Measurements from ENCODE around the gene SEC23B. TPM values are rescaled to one million over a fixed set of nuclear protein-coding genes. Genes with fewer than 3 reads are reported as not detected.

The SEC23B gene
- polyA plus RNA-seq, 3 donors from 2014 or later = 44.1 to 109 (median 67.7) TPM

DNA sequence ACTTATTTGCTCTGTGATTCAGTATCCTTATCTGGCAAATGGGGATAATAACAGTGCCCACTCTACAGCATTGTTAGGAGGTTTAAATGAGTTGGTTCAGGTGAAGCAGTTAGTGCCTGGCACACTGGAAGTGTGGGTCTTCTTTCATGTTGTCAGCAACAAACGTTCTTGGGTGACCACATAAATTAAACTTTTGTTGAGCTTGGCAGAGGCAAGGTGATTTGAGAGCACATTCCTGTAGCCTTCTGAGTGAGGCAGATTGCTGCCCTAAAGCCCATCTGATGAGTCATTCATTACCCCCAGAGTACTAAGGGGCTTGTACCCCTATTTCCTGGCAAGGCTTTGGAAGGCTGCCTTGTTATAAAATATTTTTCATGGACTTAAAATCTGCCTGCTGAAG lies 25.8 kb downstream of the SEC23B start:
- no peak for DNase-seq
- Mint-ChIP-seq H3K4me1 (no peaks in the 10 kb centered on the region), H3K36me3 (peaks cover 32 to 73% (median 39%) of the 10 kb centered on the region in 3 donors), H3K4me3 (no peak overlapping the region), H3K27me3 (ENCODE audit: low read depth in 3 of 3) (no peaks in the 10 kb centered on the region), H3K9me3 (no peaks in the 10 kb centered on the region), H3K27ac (no peak overlapping the region)

DNA sequence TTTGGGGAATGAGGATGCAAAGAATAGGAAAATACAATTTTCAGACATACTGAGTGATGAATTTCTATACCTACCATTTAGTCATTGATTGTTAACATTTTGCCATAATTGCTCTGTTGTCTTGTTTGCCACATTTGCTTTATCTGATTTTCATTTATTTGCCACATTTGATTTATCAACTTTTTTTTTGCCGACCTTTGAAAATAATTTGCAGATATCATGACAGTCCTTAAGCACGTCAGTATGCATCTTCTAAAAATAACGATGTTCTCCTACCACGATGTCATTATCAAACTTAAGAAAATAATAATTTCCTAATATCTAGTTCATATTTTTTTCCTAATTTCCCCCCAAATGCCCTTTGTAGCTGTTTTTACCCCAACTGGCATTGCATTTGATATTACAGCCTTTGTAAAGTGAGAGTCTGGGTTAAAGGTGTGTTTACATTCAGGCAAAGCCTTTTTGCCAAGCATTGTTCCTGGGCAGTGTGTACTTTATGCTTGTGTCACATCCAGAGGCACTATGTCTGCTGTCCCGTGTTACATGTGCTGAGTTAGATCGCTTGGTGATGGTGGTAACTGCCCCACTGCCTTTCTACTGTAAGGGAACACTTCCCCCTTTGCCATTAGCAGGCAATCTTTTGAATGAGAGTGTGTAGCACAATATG lies 26.4 kb downstream of the SEC23B start:
- H3K4me3 Mint-ChIP-seq = no peak overlapping the region
- no peaks in the 10 kb centered on the region for H3K9me3 Mint-ChIP-seq
- no peaks in the 10 kb centered on the region for H3K27me3 Mint-ChIP-seq (ENCODE audit: low read depth in 3 of 3)
- peak overlapping the region in 1 of 6 donors; percentile 51 for H3K27ac Mint-ChIP-seq
- H3K4me1 Mint-ChIP-seq = no peaks in the 10 kb centered on the region
- peaks cover 31 to 68% (median 34%) of the 10 kb centered on the region in 3 donors for H3K36me3 Mint-ChIP-seq
- DNase-seq = no peak

DNA sequence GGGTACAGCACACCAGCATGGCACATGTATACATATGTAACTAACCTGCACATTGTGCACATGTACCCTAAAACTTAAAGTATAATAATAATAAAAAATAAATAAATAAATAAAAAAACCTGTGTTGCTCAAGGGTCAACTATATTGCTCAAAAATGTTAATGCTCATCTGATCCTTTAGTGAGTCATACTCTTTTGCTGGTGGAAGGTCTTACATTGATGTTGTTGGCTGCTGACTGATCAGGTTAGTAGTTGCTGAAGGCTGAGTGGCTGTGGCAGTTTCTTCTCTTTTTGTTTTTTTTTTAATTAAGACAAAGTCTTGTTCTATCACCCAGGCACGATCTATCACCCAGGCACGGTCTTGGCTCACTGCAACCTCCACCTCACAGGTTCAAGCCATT lies 29.9 kb downstream of the SEC23B start:
- Mint-ChIP-seq H3K36me3 (peaks cover 20 to 59% (median 23%) of the 10 kb centered on the region in 3 donors), H3K27me3 (ENCODE audit: low read depth in 3 of 3) (peaks cover 0 to 4% (median 3%) of the 10 kb centered on the region in 3 donors), H3K4me3 (no peak overlapping the region), H3K27ac (no peak overlapping the region), H3K4me1 (no peaks in the 10 kb centered on the region), H3K9me3 (no peaks in the 10 kb centered on the region)
- DNase-seq = no peak

DNA sequence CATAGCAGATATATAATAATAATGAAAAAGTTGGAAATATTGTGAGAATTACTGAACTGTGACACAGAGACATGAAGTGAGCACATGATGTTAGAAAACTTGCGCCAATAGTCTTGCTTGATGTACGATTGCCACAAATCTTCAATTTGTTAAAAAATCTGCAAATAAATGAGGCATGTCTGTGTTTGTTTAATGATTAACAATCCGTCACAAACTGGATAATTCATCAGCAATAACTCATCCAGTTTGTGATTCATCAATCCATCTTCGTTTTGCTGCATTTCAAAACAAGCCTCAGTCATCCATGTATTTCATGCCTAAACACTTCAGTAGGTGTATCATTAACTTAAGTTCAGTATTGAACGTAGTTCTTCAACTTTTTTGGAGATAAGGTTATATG lies 34.0 kb downstream of the SEC23B start:
- no peaks in the 10 kb centered on the region for H3K9me3 Mint-ChIP-seq
- no peaks in the 10 kb centered on the region for H3K4me1 Mint-ChIP-seq
- H3K27ac Mint-ChIP-seq = no peak overlapping the region
- peaks cover 12 to 54% (median 35%) of the 10 kb centered on the region in 3 donors for H3K36me3 Mint-ChIP-seq
- no peak for DNase-seq
- no peak overlapping the region for H3K4me3 Mint-ChIP-seq
- H3K27me3 Mint-ChIP-seq (ENCODE audit: low read depth in 3 of 3) = peaks cover 0 to 6% (median 3%) of the 10 kb centered on the region in 3 donors

DNA sequence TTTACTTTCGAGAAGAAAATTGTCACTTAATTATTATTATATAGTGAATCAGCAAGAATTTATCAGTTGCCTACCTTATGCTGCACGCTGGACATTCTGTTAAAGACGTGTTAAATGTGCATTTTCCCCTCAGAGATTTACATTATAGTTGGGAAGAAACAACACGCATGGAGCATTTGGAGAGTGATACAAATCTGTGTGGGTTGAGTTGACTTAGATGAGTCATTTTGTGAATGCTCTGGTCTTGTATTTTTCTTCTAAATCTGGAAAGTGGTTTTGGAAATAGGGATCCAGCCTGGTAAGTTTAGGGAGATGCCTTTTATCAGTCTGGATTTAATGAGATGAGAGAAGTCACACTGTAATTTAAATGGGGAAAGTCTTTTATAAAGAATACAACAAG lies 35.5 kb downstream of the SEC23B start:
- Mint-ChIP-seq H3K27me3 (ENCODE audit: low read depth in 3 of 3) (peaks cover 0 to 6% (median 3%) of the 10 kb centered on the region in 3 donors), H3K4me3 (no peak overlapping the region), H3K27ac (peak overlapping the region in 2 of 6 donors; percentile 69 to 83), H3K9me3 (no peaks in the 10 kb centered on the region), H3K4me1 (no peaks in the 10 kb centered on the region), H3K36me3 (peaks cover 10 to 54% (median 38%) of the 10 kb centered on the region in 3 donors)
- DNase-seq = no peak

DNA sequence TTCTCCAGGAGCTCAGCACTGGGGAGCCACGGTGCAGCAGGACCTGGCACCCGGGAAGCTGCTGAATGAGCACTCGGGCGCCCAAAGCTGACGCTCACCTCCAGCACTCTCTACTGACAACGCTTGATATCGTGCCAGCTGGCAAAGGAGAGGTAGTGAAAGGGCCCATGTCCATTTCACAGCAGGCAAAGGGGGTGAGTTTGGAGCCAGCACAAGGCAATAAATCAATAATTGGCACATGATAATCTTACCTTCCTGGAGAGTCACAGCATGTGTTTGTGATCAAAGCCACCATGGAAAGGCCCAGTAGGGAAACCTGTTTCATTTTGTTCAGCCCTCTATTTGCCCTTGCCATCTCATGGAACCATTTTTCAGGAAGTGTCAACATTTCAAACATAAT lies 36.2 kb downstream of the SEC23B start:
- Mint-ChIP-seq H3K27ac (peak overlapping the region in 1 of 6 donors; percentile 12), H3K27me3 (ENCODE audit: low read depth in 3 of 3) (peaks cover 0 to 6% (median 3%) of the 10 kb centered on the region in 3 donors), H3K4me3 (no peak overlapping the region), H3K4me1 (no peaks in the 10 kb centered on the region), H3K36me3 (peaks cover 14 to 59% (median 43%) of the 10 kb centered on the region in 3 donors), H3K9me3 (no peaks in the 10 kb centered on the region)
- no peak for DNase-seq

DNA sequence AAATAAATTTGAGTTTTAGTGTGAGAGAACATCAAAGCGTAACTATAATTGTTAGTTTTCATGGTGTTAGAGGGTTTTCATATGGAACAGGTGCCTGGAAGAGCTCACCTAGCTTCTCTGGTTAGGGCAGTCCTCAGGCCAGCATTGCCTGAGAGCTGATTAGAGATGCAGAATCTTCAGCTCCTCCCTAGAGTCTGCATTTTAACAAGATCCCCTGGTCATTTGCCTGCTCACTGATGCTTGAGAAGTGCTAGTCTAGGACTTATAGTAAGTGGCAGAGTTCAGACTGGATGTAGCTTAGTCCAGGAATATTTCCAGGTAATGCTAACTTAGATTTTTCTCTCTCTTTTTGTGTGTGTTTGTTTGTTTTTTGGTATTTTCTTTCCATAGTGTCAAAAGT lies 37.8 kb downstream of the SEC23B start:
- peak overlapping the region in 2 of 6 donors; percentile 23 to 27 for H3K27ac Mint-ChIP-seq
- DNase-seq = no peak
- H3K36me3 Mint-ChIP-seq = peaks cover 11 to 52% (median 39%) of the 10 kb centered on the region in 3 donors

DNA sequence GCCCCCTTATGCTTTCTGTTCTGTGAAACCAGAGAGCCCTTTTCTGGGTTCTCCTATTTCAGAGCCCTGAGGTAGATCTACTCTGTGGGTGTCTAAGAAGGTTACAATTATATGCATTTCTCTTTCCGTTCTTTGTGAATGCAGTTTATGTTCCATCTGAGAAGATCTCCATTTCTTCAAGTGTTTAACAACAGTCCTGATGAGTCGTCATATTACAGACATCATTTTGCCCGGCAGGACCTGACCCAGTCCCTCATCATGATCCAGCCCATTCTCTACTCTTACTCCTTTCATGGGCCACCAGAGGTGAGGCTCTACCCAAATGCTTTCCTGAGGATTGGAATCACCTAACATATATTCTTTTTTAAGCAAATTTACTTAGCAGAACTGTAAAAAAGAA lies 40.7 kb downstream of the SEC23B start:
- Mint-ChIP-seq H3K36me3 (peaks cover 19 to 51% (median 39%) of the 10 kb centered on the region in 3 donors), H3K9me3 (no peaks in the 10 kb centered on the region), H3K27ac (peak overlapping the region in 2 of 6 donors; percentile 44 to 64)

More for the DNA sequence above, 37.8 kb downstream of the SEC23B start:
- no peak overlapping the region for H3K4me3 Mint-ChIP-seq
- H3K4me1 Mint-ChIP-seq = no peaks in the 10 kb centered on the region
- H3K9me3 Mint-ChIP-seq = no peaks in the 10 kb centered on the region
- H3K27me3 Mint-ChIP-seq (ENCODE audit: low read depth in 3 of 3) = peaks cover 0 to 6% (median 0%) of the 10 kb centered on the region in 3 donors

DNA sequence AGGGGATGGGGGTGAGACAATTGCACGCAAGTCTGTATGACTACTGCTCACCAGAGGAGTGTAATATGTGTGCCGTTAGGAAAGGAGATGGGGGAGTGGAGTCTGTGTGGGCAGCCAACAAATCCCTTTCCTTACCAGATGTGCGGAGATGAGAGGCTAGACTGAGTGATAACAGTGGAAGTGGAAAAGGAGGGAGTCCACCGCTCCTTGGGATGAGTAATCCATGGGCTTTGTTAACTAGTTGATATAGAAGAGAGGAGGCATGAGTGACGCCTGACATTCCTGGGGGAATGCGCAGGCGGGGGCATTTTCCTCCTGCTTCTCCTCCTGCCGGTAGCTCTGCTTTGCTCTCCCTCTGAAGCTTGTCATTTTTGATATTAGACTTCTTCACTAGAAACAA lies 46.0 kb downstream of the SEC23B start:
- peaks cover 0 to 2% (median 0%) of the 10 kb centered on the region in 3 donors for H3K27me3 Mint-ChIP-seq (ENCODE audit: low read depth in 3 of 3)

More for the DNA sequence above, 40.7 kb downstream of the SEC23B start:
- DNase-seq = no peak
- H3K27me3 Mint-ChIP-seq (ENCODE audit: low read depth in 3 of 3) = peaks cover 0 to 3% (median 0%) of the 10 kb centered on the region in 3 donors
- no peaks in the 10 kb centered on the region for H3K4me1 Mint-ChIP-seq
- no peak overlapping the region for H3K4me3 Mint-ChIP-seq

DNA sequence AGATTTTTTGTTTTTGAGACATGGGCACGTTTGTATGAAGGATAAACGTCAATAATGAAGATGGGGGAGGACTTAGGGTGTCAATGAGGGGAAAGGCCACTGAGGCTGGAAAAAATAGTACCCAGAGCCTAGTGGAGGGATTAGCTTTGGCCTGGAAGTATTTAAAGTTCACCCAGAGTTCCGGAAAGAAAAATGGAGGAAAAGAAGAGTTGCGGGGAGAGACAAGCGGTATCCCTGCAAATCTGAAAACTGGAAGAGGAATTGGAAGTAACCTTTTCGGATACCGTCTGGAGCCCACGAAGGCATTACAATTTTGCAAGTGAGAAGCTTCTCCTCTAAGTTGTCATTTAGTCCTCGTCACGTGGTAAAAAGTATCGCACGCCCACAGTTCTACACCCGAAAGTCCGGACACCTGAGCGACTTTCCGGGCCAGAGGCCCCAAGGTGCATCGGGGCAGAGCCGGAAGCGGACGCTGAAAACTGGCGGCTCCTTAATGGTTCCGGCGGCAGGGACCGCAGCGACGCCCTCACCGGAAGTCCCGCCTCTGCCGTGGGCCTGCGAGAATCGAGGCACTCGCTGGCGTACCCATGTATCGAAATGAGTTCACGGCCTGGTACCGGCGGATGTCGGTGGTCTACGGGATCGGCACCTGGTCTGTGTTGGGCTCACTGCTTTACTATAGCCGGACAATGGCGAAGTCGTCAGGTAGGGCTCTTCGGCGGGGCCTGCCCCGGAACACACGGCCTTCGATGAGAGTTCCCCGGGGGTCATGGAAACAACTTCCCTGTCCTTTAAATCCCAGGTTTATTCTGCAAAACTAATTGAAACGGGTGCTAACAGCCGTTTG lies 59.4 kb downstream of the SEC23B start, which contains the start of gene SMIM26:
TSS of gene SMIM26 (plus strand) at position 541 of the 847 bp plus-strand sequence. CDS start at position 588, 47 bp downstream.
- H3K4me3 Mint-ChIP-seq = peak within 1 kb of the TSS; percentile 91 to 99 (median 98)
- H3K36me3 Mint-ChIP-seq = peaks cover 10 to 25% (median 15%) of the 10 kb centered on the region in 3 donors
- H3K9me3 Mint-ChIP-seq = no peaks in the 10 kb centered on the region
- peak within 1 kb of the TSS; percentile 98 to 99 (median 98) for H3K27ac Mint-ChIP-seq
- peaks cover 21 to 27% of the 10 kb centered on the region in 2 donors for H3K4me1 Mint-ChIP-seq
- DNase-seq = peak; percentile 88 to 92 (median 91)
- peaks cover 8 to 9% (median 8%) of the 10 kb centered on the region in 3 donors for H3K27me3 Mint-ChIP-seq (ENCODE audit: low read depth in 3 of 3)

More for the DNA sequence above, 46.0 kb downstream of the SEC23B start:
- Mint-ChIP-seq H3K4me1 (no peaks in the 10 kb centered on the region), H3K36me3 (peaks cover 24 to 54% (median 28%) of the 10 kb centered on the region in 3 donors), H3K4me3 (no peak overlapping the region), H3K27ac (peak overlapping the region in 2 of 6 donors; percentile 7 to 33), H3K9me3 (no peaks in the 10 kb centered on the region)
- DNase-seq = no peak

DNA sequence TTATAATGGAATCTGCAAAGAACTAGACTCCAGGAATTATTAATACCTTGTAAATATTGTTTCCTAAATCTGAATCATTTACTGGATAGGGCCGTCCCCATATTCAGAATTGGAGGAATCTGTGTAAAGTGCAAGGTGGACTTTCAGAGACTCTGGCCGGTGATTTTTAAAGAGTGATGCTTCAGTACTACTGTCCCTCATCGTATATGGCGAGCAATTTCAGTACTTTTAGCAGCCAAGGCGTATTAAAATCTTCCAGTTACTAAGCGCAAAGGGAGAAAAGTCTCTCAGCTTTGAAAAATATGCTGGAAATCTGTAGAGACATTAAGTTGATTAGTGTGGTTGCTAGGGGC lies 60.0 kb downstream of the SEC23B start:
- H3K9me3 Mint-ChIP-seq = no peaks in the 10 kb centered on the region
- peak overlapping the region; percentile 98 to 99 (median 98) for H3K27ac Mint-ChIP-seq
- H3K27me3 Mint-ChIP-seq (ENCODE audit: low read depth in 3 of 3) = peaks cover 6 to 9% (median 8%) of the 10 kb centered on the region in 3 donors
- H3K4me1 Mint-ChIP-seq = peaks cover 21 to 27% of the 10 kb centered on the region in 2 donors
- no peak for DNase-seq
- peak overlapping the region; percentile 91 to 99 (median 98) for H3K4me3 Mint-ChIP-seq
- H3K36me3 Mint-ChIP-seq = peaks cover 8 to 22% (median 16%) of the 10 kb centered on the region in 3 donors

DNA sequence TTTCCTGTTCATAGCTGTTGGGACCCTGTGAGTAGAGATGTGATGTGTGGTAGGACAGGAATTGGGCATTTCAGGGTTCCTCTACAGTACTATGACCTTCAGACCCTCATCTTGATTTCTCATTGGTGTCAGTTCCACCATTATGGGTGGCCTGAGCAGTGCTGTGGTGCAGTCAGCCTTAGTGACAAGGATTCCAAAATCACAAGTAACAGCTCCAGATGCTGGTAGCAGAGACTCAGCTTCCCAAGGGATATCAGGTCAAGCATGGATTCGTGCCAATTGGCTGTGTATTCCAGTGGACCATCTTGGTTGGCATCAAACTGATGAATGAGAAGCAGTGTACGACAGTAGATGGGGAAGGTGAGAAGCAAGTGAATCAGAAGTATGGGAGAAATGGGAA lies 63.3 kb downstream of the SEC23B start:
- Mint-ChIP-seq H3K36me3 (peaks cover 5 to 18% (median 13%) of the 10 kb centered on the region in 3 donors), H3K4me3 (no peak overlapping the region), H3K27me3 (ENCODE audit: low read depth in 3 of 3) (peaks cover 6 to 9% (median 8%) of the 10 kb centered on the region in 3 donors), H3K9me3 (no peaks in the 10 kb centered on the region), H3K27ac (peak overlapping the region in 1 of 6 donors; percentile 3), H3K4me1 (peaks cover 21 to 27% of the 10 kb centered on the region in 2 donors)
- DNase-seq = no peak

DNA sequence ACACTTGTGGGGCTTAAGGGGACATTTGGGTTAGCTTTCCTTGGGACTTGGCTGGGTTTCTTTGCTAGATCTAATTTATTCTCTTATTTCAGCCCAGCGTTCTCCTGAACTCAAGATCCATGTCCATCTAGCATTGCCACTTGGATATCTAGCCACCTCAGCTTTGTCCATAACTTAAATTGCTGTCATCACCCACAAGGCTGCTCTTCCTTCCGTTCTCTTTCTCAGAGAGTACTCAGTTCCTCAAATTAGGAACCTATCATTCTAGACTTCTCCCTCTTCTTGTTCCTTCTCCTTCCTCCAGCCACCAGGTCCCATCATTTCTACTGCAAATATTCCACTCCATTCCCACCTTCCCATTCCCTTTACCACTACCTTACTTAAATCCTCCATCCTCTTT lies 63.8 kb downstream of the SEC23B start:
- Mint-ChIP-seq H3K4me1 (peaks cover 17 to 22% of the 10 kb centered on the region in 2 donors), H3K27ac (peak overlapping the region in 2 of 6 donors; percentile 9 to 23), H3K4me3 (no peak overlapping the region), H3K9me3 (no peaks in the 10 kb centered on the region), H3K36me3 (peaks cover 5 to 18% (median 13%) of the 10 kb centered on the region in 3 donors), H3K27me3 (ENCODE audit: low read depth in 3 of 3) (peaks cover 6 to 9% (median 8%) of the 10 kb centered on the region in 3 donors)
- DNase-seq = no peak

DNA sequence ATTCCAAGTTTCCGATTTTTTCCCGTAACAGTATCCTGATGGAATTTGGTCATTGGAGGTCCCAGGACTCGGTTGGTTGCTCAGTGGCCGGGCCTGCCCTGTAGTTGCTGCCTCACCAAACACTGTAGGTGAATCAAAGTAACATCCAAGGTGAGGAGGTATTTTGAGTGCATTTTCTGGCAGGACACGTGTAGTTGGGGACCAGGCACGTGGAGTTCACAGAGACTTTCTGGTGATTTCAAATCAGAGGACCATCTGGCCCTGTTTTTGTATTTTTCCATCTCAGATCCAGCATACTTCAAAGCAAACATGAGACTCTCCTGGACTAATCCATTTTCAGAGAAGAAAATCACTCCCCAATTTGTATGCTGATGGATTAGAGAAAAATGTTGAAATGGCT lies 70.2 kb downstream of the SEC23B start:
- no peaks in the 10 kb centered on the region for H3K36me3 Mint-ChIP-seq
- H3K9me3 Mint-ChIP-seq = no peaks in the 10 kb centered on the region
- H3K27me3 Mint-ChIP-seq (ENCODE audit: low read depth in 3 of 3) = no peaks in the 10 kb centered on the region
- no peak for DNase-seq
- H3K4me3 Mint-ChIP-seq = no peak overlapping the region
- H3K4me1 Mint-ChIP-seq = no peaks in the 10 kb centered on the region
- no peak overlapping the region for H3K27ac Mint-ChIP-seq
